IPS DF 19.7 (cell line): Measurements from ENCODE around the gene PPP1R3F.
"Not testable (repeated sequence)": the region's sequence is repeated elsewhere in the genome, so short reads cannot be mapped to it uniquely, and the experiment has no call there.

Experiments used
- DNase-seq: peaks from one replicate; pipeline ENCODE4 v3.0.0-alpha.2; 2013; ENCODE audit warnings: low read depth, low spot score

PPP1R3F gene

DNA sequence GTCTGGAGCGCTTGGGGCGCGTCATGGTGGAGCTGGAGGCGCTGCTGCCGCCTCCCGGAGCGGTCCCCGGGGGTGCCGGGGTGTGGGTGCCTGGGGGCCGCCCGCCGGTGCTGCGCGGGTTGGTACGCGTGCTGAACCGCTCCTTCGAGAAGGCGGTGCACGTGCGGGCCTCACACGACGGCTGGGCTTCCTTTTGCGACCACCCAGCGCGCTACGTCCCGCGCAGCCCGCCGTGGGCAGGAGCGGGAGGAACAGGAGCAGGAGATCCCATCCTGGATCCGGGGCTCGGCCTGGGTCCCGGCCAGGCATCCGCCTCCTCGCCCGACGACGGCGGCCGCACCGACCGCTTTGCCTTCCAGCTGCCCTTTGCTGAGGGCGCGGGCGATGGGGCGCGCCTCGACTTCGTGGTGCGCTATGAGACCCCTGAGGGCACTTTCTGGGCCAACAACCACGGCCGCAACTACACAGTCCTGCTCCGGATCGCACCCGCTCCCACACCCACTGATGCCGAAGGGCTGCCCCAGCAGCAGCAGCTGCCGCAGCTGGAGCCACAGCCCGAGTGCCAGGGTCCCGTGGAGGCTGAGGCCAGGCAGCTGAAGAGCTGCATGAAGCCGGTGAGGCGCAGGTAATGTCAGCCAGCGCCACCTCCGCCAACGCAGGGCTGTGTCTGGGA, 792 bp downstream of the PPP1R3F start:
- DNase-seq: no peak

DNA sequence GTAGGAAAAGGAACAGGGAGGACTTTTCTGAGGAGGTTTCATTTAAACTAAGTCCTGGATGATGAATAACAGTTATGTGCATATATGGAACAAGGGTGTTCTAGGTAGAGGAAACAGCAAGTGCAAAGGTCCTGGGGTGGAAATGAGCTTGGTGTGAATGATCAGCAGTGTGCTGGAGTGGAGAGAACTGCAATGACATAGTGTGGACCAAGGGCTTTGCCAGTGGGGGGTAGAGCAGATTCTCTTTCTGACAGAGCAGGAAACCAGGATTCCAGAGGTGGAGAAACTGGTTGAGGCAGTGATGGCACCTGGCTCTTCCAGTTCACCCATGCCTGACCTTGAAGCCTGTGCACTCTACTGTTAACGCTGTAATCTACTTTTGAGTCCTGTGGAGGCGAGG, 1.7 kb downstream of the PPP1R3F start:
- no peak for DNase-seq

DNA sequence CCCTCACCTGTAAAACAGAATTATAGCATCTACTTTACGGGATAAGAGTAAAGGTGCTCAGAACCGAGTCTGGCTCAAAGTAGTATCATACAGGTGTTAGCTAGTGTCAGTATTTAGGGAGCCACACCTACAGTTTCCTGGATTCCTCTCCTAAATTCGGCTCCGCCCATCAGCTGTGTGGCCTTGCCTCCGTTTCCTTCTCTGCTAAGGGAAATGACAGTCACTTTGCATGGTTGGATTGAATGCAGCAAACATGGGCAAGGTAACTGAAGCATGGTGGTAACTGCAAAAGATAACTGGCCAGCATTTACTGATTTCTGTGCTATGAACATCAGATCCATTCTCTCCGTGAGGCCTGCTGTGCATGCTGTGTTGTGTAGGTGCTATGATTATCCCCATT, 2.8 kb downstream of the PPP1R3F start:
- no peak for DNase-seq

DNA sequence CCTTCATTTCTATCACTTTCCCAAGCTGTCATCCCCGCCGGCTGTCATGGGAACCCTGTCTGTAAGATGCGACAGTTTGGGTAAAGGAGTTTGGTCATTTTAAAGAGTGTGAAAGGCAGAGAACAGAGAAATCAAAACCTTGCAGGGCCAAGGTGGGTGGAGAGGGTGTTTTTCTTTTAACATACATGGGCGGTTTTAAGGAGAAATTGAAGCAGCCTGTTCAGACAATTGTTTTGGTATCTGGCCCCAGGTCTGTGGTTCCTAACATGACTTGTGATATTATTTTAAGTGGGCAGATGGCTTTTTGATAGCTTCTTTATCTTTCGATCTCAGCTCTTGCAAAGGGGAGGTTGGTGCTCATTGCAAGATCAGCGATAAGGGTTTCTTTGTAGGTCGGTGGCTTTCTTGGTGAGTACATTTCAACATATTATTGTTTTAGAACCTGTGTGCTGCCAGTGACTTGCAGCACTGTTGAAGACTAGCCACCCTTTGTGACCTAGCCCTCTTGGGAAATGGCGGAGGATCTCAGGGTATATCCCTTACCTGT, 3.7 kb downstream of the PPP1R3F start:
- DNase-seq: no peak

DNA sequence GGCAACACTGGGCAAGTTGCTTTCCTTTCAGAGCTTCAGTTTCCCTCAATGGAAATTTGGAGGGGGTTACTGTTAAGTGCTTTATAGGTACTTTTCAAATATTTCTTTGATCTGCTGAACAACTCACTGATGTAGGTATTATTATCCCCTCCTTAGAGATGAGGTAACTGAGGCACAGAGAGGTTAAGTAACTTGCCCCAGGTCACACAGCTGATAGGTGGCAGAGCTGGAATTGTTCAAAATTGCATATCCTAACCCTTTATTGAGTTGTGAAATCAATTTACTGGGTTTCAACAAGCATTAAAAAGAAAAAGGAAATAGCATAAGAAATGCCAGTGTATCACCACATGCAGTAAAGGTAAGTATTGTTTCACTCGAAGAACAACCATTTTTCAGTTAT, 6.6 kb downstream of the PPP1R3F start:
- DNase-seq: no peak

DNA sequence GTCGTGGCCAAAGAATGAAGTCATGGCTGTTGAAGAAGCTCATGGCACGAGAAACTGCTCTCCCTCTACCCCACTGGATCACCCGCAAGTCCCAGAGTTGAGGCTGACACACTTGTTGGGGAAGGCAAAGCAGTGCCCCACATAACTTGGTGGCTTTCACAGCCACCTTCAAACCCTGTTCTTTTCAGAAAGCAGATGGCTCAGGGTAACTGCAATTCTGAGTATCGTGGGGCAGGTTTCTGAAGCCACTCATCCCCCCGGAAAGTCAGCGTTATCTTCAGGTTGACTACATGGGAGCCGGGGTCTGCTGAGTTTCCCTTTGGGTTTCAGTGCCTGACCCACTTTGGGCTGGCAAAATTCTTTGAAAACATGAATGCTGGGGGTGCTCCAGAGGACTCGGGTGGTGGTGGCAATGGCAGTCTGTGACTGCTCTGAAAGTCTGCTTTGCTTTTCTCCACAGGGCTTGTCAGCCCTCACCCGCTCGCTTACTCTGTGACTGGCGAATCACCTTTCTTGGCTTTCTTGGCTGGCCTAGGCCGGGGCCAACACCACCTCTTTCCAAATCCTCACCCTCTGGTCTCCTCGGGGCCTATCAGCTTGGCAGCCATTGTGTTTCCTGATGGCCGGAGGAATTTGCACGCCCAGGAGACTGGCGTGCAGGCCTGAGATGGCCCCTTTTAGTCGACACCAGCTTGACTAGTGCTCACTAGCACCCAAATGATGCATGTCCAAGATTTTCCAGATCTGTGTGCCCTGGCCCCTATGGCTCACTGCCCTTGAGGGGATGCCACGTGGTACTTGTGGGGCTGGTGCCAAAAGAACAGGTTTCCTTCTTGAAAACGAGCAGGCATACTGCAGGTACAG, 7.3 kb downstream of the PPP1R3F start:
- no peak for DNase-seq

DNA sequence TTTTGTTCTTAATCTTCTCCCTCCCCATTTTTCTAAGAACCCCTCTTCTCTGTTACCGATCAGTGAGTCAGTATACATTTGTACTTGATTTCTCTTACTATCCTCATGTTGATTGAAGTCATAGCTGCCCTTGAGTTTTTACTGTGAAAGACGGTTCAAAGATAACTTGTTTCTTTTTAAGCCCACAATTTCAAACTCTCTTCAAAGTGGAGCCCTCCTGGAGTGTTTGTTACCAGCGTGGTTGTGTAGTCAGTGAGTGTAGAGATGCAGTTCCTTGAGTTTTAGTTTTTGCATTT, 7.9 kb downstream of the PPP1R3F start:
- no peak for DNase-seq

DNA sequence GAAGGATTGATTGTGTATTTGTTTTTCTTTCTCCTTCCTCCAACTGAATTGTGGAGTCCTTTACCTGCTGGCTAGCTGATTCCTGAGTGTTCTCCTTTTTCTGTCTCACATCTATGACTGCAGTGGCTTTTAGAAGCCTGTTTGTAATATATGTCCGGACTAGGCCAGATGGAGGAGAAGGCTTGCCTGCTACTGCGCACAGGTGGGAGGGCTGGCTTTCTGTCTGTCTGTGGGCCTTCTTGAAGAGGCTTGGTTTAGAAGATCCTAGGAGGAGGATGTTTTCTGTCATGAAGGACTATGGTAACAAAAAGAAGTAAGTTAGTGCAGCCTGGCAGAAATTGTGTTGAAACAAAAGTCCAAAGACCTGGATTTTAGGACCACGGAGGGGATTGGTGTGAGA, 8.5 kb downstream of the PPP1R3F start:
- no peak for DNase-seq

DNA sequence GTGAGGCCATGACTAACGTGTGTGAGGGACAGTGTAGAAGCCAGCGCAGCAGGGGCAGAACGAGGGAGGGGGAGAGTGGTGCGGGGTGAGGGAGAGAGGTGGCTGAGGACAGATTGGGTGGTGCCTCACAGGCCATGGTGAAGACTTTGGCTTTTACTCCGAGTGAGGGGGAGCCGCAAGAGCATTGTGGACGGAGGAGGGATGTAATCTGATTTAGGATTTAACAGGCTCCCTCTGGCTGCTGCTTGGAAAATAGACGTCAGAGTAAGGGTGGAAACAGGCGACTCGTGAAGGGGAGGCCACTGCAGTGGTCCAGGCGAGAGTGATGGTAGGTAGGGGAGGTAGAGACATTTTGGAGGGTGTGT, 13.0 kb downstream of the PPP1R3F start:
- peak; percentile 2 for DNase-seq

DNA sequence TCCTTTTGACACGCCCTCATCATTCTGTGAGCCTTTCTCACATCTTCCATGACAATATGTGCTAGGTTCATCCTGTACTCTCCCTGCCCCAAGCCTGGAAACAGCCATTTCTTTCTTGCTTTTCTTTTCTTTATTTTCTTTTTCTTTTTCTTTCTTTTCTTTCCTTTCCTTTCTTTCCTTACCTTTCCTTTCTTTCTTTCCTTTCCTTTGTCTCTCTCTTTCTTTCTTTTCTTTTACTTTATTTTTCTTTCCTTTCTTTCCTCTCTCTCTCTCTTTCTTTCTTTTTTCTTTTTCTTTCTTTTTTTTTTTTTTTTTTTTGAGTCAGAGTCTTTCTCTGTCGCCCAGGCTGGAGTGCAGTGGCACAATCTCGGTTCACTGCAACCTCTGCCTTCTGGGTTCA, 14.6 kb downstream of the PPP1R3F start:
- DNase-seq: no peak

DNA sequence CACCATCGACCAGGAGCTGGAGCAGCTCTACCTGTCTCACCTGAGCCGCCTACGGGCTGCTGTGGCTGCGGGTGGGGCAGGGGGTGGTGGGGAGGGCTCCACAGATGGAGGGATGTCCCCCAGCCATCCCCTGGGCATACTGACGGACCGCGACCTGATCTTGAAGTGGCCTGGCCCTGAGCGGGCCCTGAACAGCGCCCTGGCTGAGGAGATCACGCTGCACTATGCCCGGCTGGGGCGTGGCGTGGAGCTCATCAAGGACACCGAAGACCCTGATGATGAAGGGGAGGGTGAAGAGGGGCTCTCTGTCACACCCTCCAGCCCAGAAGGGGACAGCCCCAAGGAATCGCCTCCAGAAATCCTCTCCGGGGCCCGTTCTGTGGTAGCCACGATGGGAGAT, 16.5 kb downstream of the PPP1R3F start:
- DNase-seq: no peak

DNA sequence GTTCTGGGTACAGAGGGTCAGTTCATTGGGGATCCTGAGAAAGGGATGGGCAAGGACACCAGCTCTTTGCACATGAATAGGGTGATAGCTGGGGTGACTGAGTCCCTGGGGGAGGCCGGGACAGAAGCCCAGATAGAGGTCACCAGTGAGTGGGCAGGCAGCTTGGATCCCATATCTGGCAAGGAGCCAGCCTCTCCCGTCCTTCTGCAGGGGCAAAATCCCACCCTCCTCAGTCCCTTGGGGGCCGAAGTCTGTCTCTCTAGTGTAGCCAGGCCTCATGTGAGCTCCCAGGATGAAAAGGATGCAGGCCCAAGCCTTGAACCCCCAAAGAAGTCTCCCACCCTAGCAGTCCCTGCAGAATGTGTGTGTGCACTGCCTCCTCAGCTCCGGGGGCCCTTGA, 17.0 kb downstream of the PPP1R3F start:
- no peak for DNase-seq

DNA sequence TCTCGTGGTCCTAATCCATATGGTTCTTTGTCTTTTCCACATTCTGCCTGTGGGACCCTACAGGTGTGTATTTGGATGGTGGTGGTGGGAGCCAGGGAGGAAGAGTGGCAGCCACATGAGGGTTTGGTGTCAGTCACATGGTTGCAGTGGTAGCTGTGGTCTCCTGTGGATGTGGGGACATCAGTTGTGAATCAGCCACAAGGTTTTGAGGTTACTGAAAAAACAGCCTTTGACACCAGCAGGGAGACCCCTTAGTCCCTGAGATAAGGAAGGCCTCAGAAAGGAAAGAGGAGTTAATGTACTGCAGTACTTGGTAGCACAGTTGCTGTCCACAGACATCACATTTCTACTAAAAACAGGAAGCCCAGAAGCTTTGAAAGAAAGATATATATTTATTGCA, 18.1 kb downstream of the PPP1R3F start:
- no peak for DNase-seq

DNA sequence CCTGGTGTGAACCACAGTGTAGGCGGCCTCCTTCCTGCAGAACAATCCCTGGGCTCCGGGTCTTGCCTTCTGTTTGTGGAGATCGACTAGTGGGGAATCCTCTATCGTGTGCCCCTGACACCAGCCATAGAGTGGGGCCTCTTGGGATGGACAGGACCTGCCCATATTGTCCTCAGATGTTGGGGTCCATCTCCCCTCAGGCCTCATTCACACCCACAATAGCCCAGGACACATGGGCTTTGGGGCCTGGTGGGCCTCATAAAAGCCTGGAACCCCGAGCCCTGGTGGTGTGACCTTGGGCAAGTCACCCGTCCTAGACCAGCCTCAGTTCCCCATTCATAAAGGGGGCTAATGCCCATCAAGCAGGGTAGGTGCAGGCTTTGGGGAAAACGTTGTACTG, 20.6 kb downstream of the PPP1R3F start:
- DNase-seq: no peak

DNA sequence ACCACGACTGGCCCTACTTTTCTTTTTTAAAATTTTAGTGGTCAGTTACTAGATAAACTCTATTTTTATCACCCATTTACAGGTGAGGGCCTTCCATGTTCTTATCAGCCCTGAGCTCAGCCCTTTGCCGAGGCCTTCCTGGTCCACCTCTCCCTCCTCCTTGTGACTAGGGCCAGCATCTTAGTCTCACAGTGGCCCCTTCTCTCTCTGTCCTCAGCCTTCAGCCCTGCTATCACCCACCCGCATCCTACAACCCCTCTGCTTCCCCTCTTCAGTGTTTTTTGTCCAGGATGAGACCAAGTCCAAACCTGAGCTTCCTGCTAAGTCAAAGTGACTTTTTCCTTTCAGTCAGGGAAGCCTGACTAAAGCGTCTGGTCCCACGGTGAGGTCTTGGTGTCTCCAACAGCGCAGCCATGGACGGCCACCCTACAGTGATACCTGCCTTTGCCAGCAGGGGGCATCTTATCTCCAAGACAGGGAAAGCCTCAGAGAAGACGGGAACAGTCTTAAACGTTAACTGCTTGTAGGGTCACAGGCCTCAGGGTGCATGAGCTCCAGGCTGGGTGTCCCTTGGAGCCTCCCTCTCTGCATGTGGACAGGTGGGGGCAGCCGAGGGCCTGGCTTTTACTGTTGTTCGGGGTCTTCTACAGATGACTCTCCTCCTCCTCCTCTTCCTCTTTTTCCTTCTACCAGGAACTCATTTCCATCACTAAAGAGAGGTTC, 22.2 kb downstream of the PPP1R3F start:
- DNase-seq: no peak

DNA sequence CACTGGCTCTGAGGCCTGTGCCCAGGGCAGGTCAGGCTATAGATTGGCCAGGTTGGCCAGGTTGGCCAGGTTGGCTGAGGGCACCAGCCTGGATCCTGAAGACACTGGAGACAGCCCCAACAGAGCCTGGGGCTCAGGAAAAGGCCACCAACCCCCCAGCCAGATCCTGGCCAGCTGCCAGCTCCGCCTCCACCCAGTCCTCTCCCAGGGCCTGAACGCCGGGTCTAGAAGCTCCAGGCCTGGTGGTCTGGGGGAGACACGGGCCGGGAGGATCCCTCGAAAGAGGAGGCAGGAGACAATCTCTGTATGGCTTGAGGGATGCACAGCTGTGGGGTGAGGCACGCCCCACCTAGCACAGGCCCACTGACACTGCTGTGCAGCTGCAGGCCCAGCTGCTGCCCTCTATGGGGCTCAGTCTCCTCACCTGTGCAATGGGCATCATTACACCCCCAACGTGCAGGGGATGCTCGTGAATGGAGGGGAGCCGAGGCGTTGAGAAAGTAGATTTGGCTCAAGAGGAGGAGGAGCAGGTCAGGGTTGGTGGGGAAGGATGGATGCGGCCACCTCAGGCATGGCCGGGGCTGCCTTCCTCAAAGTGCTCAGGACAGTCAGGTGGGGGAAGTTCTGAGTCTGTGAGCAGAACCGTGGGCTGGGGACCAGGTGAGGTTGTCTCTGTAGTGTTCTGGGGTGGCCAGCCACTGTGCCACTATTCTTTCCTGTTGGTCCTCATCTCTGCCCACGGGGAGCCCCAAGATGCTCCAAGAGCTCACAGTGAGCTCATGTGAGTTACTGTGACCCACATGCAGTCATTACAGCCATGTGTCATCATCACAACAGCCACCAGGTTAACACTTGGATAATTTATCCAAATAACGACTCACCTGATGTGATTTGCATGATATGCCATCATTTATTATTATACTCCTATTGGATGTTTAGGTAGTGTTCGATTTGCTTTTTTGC, 23.1 kb downstream of the PPP1R3F start:
- DNase-seq: no peak

DNA sequence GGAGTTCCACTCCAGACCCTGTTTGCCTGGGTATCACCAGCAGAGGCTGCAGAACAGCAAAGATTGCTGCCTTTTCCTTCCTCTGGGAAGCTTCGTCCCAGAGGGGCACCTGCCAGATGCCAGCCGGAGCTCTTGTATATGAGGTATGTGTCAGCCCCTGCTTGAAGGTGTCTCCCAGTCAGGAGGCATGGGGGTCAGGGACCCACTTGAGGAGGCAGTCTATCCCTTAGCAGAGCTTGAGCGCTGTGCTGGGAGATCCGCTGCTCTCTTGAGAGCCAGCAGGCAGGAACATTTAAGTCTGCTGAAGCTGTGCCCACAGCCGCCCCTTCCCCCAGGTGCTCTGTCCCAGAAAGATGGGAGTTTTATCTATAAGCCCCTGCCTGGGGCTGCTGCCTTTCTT, 29.7 kb downstream of the PPP1R3F start:
- not testable (repeated sequence) for DNase-seq

DNA sequence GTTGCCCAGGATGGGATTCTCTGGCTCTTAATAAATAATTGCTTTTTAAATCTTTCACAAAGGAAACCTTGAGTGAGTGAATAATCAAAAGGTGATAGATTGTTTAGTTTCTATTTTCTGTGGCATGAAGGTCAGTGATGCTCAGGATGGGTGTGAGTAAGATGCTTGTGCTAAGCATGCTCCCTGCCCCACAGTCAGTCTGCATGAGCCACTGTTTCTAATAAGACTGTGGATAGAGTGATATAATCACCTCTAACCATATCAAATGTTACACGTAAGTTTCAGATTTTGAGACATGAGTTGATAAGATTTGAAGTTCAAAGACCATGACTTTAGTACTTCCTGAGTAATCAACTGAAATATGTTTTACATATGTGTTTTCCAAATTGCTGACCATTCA, 31.1 kb downstream of the PPP1R3F start:
- no peak for DNase-seq

DNA sequence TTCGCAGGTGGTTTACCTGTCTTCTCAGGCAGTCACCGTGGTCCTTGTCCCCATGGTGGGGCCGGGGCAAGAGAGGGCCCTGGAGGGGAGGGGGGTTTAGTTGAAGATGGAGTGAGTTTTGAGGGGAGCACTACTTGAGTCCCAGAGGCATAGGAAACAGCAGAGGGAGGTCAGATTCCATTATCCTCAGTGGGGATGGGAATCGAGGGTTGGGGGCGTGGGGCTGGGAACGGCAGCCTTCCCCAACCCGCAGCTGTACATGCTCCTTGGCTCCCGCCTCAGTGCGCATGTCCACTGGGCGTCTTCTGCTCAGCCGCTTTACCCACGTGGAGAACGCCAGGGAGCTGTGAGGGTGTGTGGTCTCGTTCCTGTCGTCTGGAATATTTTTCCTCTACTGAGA, 33.8 kb downstream of the PPP1R3F start, which contains the start of gene GAGE10:
TSS of gene GAGE10 (plus strand) at position 301 of the 400 bp plus-strand sequence. CDS start 1,214 bp downstream, outside the sequence.
- no peak for DNase-seq

DNA sequence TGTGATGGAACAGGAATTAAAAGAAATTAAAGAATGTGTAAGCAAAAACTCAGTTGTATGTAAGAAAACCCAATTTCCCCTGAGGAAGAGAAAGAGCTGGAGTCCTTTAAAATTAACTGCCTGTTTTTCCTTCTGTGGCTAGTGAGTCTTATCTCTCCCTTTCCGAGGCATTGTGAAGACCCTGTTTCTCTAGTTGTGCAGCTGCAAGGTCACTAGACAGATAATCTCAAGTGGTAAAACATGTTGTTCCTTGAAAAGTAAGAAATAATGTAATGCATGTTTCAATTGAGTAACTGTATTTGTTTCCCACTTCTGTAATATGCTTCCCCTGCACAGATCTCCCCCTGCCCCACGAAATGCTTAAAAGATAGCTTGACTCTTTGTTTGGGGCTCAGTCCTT, 38.2 kb downstream of the PPP1R3F start:
- DNase-seq: not testable (repeated sequence)

DNA sequence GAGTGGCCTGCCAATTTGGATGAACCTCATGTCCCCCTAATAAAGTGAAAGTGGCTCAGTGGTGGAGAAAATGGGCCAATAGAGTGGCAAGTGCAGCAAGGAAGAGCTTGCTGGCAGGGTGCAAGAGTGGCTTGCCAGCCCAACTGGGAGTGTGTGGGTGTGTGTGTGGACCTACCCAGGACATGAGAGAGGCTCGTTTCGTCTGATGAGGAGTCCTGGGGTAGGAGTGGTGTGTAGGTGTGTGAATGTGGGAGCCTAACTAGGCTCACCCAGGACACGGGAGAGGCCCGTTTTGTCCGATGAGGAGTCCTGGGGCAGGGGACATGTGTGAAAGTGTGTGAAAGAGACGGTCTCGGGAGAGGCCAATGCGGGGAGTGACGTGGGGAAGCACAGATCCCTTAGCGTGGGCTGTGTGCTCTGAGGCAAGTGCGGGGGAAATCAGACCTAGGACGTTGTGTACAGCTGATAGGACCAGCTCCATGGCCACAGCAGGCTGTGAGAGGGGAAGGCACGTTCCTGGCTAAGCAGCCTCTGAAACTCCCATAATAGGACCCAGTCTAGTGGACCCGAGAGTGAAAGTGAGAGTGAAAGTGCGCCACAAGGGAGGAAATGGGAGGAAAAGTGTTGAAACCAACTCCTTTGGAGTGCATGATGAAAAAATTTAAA, 39.1 kb downstream of the PPP1R3F start:
- DNase-seq: no peak
